ENCODE measurements around the gene INTU. TPM values are rescaled to one million over a fixed set of nuclear protein-coding genes. Genes with fewer than 3 reads are reported as not detected.
"Not testable (repeated sequence)": the region's sequence is repeated elsewhere in the genome, so short reads cannot be mapped to it uniquely, and the experiment has no call there.

INTU gene
- total RNA-seq, 1 donor from 2014 or later: 15.0 TPM

GRCh38 chr4:127643791-127644190 is 11.0 kb downstream of the INTU start:
- no peak for DNase-seq (ENCODE audit: low spot score)

DNA sequence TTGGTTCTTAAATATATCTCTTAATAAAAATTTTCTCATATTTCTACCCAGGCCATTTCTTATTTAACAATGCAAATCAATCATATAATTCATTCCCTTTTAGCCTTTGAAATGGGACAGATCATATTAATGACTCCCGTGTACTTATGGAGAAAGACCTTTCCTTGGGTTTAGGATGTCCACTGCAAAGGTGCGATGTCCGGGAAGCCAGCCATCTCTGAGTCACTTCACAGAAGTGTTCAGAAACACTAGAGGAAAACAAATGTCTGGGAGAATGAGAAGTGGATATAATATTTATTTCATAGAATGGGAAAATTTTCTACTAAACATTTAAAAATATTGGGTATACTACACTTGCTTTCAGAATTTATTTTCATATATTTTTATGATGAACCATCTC is 15.3 kb downstream of the INTU start:
- DNase-seq (ENCODE audit: low spot score): no peak

DNA sequence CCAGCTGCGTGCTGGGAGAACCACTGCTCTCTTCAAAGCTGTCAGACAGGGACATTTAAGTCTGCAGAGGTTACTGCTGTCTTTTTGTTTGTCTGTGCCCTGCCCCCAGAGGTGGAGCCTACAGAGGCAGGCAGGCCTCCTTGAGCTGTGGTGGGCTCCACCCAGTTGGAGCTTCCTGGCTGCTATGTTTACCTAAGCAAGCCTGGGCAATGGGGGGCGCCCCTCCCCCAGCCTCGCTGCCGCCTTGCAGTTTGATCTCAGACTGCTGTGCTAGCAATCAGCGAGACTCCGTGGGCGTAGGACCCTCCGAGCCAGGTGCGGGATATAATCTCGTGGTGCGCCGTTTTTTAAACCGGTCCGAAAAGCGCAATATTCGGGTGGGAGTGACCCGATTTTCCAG is 22.8 kb downstream of the INTU start:
- DNase-seq (ENCODE audit: low spot score): not testable (repeated sequence)

GRCh38 chr4:127656047-127656680 is 23.4 kb downstream of the INTU start:
- no peak for DNase-seq (ENCODE audit: low spot score)

DNA sequence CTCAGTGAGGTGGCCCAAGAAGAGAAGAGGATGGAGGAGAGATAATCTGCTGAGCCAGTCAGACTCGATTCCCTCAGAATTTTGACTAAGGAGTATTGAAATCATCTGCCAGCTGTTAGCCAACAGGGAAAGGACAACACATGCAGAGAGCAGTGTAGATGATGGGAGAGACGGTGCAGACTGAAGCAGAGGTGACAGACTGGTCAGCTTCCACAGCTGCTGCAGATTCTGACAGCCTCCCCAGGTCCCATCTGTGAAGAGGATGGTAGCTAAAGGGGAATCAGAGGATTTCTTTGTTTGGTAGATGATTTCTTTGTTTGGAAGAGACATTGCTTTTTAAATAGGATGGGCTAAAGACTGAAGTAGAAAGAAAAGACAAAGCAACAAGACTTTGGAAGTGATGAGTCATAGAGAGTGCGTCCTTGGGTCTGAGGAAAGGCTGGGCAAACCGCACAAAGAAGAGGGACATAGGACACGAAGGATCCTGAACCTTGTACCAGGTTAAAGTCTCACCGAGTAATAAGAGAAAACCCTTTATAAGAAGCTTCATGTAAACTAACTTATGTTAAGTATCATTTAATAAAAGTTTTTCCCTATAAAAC is 27.6 kb downstream of the INTU start:
- DNase-seq (ENCODE audit: low spot score): no peak

GRCh38 chr4:127667116-127667515 is 34.4 kb downstream of the INTU start:
- DNase-seq (ENCODE audit: low spot score): no peak

- no peak for DNase-seq (ENCODE audit: low spot score)
Observed at GRCh38 chr4:127667772-127668171, 35.0 kb downstream of the INTU start.

DNA sequence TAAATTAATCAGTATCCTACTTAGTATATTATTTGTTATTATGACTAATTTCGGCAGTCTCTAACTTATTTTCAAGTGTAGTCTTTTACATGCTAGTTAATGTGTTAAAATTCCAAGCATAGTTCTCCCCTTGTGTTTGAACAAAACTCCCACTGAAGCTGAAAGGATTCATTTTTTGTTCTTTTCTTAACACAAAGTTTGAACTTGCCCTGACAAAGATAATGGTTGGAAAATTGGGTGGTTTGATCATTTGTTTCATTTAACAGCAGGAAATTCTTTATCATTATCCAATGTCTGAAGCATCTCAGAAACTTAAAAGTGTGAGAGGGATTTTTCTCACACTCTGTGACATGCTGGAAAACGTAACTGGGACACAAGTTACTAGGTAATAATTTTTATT is 36.0 kb downstream of the INTU start:
- no peak for DNase-seq (ENCODE audit: low spot score)

DNA sequence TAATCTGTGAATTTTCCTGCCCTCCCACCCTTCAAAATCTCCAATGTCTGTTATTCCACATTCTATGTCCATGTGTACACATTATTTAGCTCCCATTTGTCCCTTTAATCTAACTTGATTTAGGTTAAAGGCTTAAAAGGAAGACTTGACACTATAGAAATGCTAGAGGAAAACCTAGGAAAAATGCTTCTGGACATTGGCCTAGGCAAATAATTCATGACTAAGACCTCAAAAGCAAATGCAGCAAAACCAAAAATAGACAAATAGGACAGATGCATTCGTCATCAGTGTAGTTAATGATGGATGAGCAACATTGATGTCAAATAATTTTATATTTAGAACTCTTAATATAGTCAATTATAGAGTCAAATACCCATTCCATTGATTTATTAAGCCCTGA is 36.9 kb downstream of the INTU start:
- no peak for DNase-seq (ENCODE audit: low spot score)

DNA sequence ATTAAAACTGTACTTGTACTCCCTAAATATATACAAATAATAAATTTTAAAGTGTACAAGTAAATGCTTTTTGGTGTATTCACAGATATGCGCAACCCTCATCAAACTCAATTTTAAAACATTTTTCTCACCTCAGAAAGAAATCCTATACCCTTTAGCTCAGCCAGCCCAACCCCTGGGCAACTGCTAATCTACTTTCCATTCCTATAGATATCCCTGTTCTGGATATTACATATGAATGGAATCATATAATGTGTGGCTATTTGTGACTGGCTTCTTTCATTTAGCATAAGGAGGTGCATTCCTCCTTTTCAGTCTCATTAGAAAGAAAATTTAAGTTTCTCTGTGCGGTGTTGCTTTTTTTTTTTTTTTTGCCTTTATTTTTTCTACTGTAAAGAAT is 39.4 kb downstream of the INTU start:
- DNase-seq (ENCODE audit: low spot score): no peak

DNA sequence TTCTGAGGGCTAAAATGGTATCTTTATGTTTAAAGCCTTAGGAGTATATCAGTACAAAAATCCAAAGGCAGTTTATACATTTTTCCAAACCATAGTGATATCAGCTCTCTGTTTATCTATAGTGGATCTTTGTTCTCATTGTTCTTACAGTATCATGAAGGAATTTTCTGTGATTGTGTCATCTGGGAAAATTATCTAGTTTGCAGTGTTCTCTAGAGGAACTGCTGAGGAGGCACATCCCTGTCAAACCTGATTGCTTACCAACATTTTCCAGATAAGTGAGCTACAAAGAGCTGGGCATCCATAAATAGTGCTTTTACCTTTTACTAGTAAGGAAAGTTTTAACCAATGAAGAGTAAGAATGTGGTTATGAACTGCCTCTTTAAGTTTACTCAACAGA is 52.5 kb downstream of the INTU start:
- DNase-seq (ENCODE audit: low spot score): no peak

GRCh38 chr4:127686658-127687057 is 53.9 kb downstream of the INTU start:
- no peak for DNase-seq (ENCODE audit: low spot score)

GRCh38 chr4:127687580-127687979 is 54.8 kb downstream of the INTU start:
- no peak for DNase-seq (ENCODE audit: low spot score)

DNA sequence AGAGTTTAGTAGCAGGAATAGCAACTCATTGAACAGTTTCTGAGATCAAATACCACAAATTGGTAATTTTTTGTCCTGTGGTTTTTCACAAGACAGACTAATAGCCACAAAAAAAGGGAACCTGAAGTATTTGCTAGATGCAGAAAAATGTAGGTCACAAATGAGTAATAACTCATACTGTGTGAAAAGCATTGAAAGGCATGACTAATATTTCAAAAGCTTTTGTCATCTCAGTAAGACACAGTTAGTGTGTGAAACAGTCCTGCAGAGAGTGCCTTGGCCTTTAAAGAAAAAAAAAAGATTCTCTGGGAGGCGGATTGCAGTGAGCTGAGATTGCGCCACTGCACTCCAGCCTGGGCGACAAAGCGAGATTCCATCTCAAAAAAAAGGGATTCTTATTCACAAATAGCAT is 66.0 kb downstream of the INTU start:
- DNase-seq (ENCODE audit: low spot score): no peak

DNA sequence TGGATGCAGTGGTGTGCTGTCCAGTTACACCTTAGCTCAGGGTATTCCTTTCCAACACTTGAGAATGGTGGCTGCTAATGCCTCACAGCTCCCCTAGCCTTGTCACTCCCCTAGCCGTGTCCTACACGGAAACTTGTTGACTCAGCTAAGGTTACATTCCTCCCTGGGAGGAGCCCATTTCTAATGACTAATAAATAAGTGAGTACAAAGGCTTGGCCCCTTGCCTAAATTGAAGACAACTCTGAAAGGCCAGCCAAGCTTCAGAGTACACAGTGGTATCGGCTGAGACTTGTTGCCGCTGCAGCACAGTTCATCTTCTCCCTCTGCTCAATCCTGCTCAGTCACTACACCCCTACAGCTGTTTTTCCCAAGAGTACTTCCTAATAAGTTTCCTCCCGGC is 76.2 kb downstream of the INTU start:
- peak; percentile 66 for DNase-seq (ENCODE audit: low spot score)

DNA sequence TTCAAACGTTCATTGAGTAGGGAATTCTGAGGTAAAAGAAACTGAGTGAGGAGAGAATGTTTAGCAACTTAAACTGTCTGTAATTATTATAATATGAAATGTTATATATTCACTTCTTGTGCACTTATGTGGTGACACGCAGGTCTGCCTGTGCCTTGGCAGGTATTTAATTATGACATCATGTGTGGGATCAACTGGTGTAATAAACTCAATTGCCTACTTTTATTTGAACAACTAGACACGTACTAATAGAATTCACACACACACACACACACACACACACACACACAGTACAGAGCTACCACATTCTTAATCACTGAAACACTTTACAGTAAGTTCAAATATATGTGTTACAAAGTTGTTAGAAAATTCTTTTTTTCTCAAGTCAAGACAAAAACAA is 76.7 kb downstream of the INTU start:
- no peak for DNase-seq (ENCODE audit: low spot score)

DNA sequence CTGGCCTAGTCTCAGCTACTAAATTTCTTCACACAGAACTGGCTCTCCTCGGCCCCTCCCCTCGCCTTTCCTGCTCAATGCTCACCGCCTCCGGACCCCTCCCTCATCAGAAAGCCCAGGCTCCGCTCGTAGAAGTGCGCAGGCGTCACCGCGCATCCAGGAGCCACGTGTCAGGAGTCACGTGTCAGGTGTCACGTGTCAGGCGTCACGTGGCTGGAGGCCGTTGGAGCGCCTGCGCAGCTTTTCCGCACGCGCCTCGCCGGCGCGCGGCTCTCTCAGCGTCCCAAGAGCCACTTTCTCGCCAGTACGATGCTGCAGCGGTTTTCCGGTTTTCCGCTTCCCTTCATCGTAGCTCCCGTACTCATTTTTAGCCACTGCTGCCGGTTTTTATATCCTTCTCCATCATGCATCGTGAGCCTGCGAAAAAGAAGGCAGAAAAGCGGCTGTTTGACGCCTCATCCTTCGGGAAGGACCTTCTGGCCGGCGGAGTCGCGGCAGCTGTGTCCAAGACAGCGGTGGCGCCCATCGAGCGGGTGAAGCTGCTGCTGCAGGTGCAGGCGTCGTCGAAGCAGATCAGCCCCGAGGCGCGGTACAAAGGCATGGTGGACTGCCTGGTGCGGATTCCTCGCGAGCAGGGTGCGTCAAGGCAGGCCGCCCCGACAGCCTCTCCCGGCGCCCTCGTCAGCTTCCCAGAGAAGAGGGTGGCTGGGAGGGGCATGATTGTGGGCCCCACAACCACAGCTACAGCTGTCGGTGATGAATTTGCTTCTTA is 97.6 kb downstream of the INTU start, which contains the start of gene SLC25A31:
Gene SLC25A31 (plus strand): TSS at position 259 of the 772 bp plus-strand sequence. CDS start 146 bp downstream, at position 405.
- no peak for DNase-seq (ENCODE audit: low spot score)

DNA sequence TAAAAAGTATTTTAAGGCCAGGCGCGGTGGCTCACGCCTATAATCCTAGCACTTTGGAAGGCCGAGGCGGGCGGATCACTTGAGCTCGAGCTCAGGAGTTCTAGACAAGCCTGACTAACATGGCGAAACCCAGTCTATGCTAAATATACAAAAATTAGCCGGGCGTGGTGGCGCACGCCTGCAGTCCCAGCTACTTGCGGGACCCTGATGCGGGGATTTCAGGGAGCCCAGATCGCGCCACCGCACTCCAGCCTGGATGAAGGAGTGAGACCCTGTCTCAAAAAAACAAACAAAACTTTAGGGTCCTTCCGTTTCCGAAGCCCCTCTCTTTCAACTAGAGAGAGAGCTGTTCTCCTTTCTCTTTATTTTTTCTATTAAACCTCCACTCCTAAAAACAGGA is 98.6 kb downstream of the INTU start:
- no peak for DNase-seq (ENCODE audit: low spot score)

DNA sequence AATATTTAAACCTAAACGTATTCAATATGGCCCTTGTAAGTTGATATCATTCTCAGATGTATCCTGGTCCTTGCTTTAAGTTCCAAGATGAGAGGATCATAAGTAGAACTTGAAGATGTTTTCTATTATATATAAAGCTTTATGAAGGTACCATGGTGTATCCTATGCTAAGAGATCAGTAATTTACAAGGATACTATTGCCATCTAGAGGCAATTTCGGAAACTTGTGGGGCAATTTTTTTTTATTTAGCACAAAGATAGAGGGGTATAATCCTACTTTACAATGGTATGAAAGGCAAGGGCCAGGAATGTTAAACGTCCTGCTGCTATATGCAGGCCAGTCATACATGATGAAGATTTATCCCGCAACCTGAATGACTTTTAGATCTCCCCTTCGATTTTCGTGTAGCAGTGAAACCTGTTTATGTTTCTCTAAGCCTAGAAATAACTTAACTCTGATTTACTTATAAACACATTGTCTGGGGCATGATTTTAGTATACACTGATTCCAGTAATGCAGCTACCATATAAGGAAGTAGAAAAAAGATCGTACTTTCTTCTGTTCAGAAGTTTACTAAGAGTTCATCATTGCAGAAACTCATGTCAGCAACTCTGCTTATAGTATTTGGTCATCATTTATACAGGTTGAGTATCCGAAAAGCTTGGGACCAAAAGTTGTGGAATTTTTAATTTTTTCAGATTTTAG is 100.0 kb downstream of the INTU start:
- no peak for DNase-seq (ENCODE audit: low spot score)

DNA sequence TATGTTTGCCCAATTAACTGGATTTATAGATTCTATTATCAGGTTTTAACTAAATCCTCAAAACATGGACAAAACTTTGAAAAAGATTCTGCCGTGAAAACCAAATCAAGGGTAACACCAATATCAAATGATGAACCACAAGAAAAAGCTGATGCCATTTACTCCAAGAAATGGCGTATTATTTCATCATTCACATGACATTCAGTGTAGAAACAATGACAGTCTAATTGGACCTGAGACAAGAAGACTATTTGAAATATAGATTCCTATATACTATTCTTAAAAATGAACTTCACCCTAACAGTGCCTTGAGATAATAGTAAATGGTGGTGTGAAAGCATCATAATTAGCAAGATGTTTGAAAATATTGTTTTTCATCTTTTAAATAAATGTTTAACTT is 102.2 kb downstream of the INTU start:
- no peak for DNase-seq (ENCODE audit: low spot score)

DNA sequence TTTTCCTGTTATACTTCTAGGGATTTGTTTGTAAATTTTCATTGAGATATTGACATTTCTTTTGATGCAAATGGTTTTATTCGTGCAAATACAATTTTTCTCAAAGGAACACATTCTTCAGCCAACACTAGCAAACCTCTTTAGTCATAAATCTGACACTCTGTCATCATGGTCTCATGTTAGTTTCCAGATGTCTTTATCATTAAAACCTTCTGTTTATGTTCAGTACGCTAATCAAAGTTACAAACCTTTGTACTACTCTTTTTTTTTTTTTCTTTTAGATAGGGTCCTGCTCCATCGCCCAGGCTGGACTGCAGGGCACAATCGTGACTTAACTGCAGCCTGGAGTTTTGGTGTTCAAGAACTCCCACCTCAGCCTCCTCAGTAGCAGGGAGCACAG is 104.5 kb downstream of the INTU start:
- DNase-seq (ENCODE audit: low spot score): no peak

GRCh38 chr4:127741247-127741646 is 108.5 kb downstream of the INTU start:
- DNase-seq (ENCODE audit: low spot score): no peak
